NCI-H1436 (cell line): ENCODE results near the gene ATXN3L.

ENCODE experiments used
- DNase-seq: peaks from one replicate; lab custom pipeline; 2025; lab: John Stamatoyannopoulos, UW

Gene ATXN3L

GRCh38 chrX:13319953-13320352 is at the start of gene ATXN3L:
Gene ATXN3L, minus strand, starts transcription at chrX:13320053. Its CDS starts 119 bp downstream, at chrX:13319934.
- no peak for DNase-seq

- no peak for DNase-seq
Measured at GRCh38 chrX:13369256-13370030, 49.6 kb upstream of the ATXN3L start.

DNA sequence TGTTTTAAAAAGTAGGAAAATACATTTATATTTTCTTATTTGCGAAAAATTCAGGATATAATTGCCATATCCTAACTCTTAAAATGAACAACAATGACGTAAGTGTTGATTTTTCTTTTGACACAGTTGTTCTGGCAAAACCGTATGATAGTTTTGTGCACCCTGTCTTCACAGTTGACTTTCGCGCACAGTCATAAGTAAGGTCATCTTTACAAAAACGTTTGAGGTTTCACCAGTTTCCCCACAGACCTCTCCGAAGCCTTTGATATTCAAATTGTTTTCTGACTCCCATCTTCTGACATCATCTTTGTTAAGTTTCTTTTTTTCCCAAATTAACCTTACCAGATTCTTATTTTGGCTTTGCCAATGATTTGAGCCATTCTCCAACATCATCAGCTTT is 48.1 kb upstream of the ATXN3L start:
- DNase-seq: no peak

GRCh38 chrX:13366698-13367097 is 46.8 kb upstream of the ATXN3L start:
- DNase-seq: no peak

DNA sequence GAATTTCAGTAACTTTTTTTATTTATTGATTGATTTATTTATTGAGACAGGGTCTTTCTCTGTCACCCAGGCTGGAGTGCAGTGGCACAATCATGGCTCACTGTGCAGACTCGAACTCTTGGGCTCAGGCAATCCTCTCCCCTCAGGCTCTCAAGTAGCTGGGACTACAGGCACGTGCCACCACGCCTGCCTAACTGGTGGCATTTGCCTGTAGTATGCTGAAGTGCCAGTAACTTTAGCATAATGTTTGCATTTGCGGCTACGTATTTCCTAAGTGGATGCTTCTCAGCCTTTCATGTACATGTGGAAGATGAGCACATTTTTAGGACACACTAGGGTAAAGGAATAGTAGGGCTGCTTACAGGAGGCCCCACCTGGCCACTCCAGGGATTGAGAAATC is 45.3 kb upstream of the ATXN3L start:
- no peak for DNase-seq

DNA sequence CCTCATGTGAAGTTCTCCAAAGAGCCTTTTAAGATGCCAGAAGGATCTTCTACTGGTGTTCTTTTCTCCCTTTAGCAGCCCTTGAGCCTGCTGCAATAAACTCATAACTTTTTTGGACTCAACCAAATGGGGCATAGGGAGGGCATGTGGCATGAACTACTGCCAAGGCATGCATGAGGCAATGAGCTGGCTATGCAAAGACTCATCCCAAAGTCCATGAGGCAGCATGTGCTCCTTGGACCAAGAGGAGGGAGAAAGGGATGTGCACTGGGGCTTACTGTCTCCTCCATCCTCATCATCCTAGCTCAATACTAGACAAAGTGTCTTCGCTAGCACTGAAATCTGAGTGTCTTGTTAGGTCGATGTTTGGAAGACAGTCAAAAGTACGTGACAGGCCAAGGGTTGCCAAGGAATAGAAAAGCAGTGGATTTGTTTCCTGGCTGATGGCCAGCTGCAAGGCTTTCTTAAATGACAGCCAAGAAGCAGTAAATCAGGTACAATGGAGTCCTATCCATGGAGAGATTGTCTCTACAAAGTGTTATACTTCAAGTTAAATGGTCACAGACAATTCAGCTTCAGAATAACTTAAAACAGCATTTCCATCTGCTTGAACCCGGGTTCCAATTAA is 44.5 kb upstream of the ATXN3L start:
- no peak for DNase-seq

GRCh38 chrX:13360146-13360545 is 40.3 kb upstream of the ATXN3L start:
- DNase-seq: no peak

- DNase-seq: no peak
Measured at GRCh38 chrX:13357925-13358324, 38.1 kb upstream of the ATXN3L start.

DNA sequence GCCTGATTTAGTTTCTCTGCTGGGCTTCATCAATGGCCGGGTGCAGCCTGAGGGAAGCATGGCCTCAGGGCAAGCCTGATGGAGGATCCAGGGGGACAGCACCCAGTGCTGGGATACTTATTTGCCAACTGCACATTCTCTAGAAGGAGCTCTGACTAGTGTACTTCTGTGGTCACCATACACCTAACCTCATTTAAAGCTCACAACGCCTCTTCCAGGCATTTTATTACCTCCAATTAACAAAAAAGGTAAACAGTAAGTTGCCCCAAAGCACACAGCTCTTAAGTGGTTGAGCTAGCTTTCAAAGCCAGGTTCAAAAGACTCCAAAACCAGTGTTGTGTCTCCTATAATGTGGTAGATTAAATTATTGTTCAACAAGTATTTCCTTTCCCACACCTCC is 26.8 kb upstream of the ATXN3L start:
- DNase-seq: no peak

DNA sequence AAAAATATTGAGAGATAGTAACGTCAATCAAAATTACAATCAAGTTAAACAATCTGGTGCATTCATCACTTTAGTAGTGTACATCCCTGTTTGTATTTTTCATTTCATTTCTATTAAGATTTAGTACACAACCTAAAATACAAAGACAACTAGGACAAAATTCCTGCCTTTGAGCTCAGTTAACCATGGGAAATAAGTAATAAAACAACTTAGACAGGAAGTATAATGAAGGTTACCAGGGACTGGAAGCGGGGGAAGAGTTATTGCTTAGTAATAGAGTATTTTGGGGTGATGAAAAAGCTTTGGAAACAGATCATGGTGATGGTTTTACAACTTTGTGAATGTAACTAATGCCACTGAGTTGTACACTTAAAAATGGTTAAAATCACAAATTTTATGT is 25.6 kb upstream of the ATXN3L start:
- no peak for DNase-seq

GRCh38 chrX:13345037-13345436 is 25.2 kb upstream of the ATXN3L start:
- no peak for DNase-seq

GRCh38 chrX:13341491-13342101 is 21.7 kb upstream of the ATXN3L start:
- no peak for DNase-seq

GRCh38 chrX:13340182-13340791 is 20.4 kb upstream of the ATXN3L start:
- DNase-seq: no peak

GRCh38 chrX:13339607-13340006 is 19.8 kb upstream of the ATXN3L start:
- no peak for DNase-seq

- DNase-seq: no peak
Measured at GRCh38 chrX:13338996-13339515, 19.2 kb upstream of the ATXN3L start.

DNA sequence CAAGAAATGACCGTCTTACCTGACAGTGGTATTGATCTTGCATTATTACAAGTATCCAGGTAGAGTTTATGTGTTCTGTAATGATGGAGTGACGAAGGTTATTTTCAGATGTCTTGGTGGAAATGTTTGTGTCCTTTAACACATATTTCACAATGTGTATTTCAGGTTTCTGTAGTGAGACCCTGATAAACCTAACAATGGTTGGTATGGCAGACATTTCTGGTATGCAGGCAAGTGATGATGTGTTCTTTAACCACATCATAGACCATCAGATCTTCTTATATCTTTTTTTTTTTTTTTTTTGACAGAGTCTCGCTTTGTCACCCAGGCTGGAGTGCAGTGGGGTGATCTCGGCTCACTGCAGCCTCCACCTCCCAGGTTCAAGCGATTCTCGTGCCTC is 14.6 kb upstream of the ATXN3L start:
- no peak for DNase-seq

DNA sequence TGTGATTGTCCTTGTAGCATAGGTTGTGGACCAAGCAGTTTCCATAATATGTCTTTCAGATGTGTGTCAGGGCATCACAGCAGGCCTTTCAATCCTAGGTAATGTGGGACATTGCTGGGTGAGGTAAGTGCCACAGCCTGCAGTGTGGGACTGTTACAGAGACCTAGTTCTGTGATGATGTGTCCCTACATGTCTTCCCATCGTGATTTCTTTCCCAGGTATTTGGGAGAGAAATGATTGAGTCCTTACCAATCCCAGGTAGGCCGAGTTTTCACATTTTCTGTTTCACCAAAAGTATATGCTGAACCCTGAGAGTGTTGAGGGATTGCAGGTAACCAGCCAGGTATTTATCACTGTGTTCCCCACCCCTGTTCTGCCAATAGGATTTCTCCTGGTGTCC is 10.6 kb upstream of the ATXN3L start:
- no peak for DNase-seq

DNA sequence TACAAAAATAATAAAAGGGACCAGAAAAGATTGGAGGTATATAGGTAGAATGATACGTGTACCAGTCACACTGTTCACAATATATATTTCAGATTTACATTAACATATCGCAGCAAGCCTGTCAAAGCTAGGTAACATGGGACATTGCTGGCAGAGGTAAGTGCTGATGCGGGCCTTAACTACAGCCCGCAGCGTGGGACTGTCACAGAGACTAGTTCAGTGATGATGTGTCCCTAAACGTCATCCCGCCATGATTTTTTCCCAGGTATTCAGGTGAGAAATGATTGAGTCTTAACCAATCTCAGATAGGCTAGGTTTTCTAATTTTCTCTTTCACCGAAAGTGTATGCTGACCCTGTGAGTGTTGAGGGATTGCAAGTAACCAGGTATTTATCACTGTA is 7.8 kb upstream of the ATXN3L start:
- no peak for DNase-seq

GRCh38 chrX:13323241-13323640 is 3.4 kb upstream of the ATXN3L start:
- no peak for DNase-seq

DNA sequence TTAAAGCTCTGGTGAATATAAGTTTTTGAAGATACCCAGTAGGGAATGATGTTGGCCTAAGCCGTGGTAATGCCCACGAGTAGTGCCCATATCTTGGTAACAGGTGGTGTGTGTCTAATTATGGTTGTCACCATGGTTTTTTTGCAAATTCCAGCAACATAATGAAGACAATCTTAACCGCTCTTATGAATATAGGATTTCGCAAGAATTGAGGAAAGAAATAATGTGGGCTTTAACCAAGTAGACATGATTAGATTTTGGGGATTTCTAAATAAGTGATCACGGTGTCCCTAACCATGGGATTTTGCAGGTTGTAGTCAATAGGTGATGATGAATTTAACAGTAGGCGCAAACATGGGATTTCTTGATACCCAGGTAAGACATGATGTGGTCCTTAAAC is 2.5 kb downstream of the ATXN3L start:
- no peak for DNase-seq

DNA sequence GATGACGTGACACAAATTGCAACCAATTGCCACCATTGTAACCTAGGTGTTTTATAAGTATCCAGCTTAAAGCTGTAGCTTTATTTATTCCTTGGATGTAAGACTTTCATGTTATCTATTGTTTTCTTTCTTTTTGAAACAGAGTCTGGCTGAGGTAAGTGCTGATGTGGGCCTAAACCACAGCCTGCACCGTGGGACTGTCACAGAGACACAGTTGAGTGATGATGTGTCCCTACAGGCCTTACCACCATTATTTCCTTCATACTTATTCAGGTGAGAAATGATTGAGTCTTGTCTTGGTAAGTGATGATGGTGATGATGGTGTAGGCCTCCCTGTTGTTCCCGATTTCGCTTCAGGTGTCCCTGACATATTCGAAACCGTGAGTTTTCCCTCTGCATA is 8.3 kb downstream of the ATXN3L start:
- DNase-seq: no peak

GRCh38 chrX:13309631-13310030 is 10.2 kb downstream of the ATXN3L start:
- no peak for DNase-seq

GRCh38 chrX:13307041-13307440 is 12.8 kb downstream of the ATXN3L start:
- DNase-seq: no peak
